Activated T-helper 1 cell treated with anti-CD3 and anti-CD28 coated beads, Interleukin-2, amount 50 U/mL, for 16 hours (primary cell): ENCODE data around the gene RCHY1.
"Not testable (repeated sequence)": the region's sequence is repeated elsewhere in the genome, so short reads cannot be mapped to it uniquely, and the experiment has no call there.

Experiments
- DNase-seq, 2 donors: peaks; one replicate each; pipeline ENCODE4 v3.0.0-alpha.2; 2020; ENCODE audit warnings: low read depth in 1 of 2, low spot score in 1 of 2

RCHY1 gene

GRCh38 chr4:75516144-75516543, 1.9 kb upstream of the RCHY1 start:
- DNase-seq, result no peak

GRCh38 chr4:75514949-75515612, 878 bp upstream of the RCHY1 start:
- no peak for DNase-seq

GRCh38 chr4:75513526-75514130, 575 bp downstream of the RCHY1 start:
- DNase-seq, result no peak

GRCh38 chr4:75512386-75513211, 1.6 kb downstream of the RCHY1 start:
- DNase-seq, result no peak

GRCh38 chr4:75511841-75512240, 2.4 kb downstream of the RCHY1 start:
- DNase-seq, result no peak

- not testable (repeated sequence) for DNase-seq
Observed at GRCh38 chr4:75509592-75509991, 4.6 kb downstream of the RCHY1 start.

- no peak for DNase-seq
Observed at GRCh38 chr4:75505630-75506029, 8.6 kb downstream of the RCHY1 start.

GRCh38 chr4:75502671-75503070, 11.5 kb downstream of the RCHY1 start:
- DNase-seq, result no peak

GRCh38 chr4:75499900-75500299, 14.3 kb downstream of the RCHY1 start:
- DNase-seq, result no peak

- DNase-seq, result no peak
Observed at GRCh38 chr4:75498041-75498440, 16.2 kb downstream of the RCHY1 start.

GRCh38 chr4:75497133-75497532, 17.1 kb downstream of the RCHY1 start:
- no peak for DNase-seq

- DNase-seq, result no peak
Observed at GRCh38 chr4:75496406-75496805, 17.8 kb downstream of the RCHY1 start.

- no peak for DNase-seq
Observed at GRCh38 chr4:75495476-75495875, 18.7 kb downstream of the RCHY1 start.

GRCh38 chr4:75494563-75494962, 19.6 kb downstream of the RCHY1 start:
- no peak for DNase-seq

GRCh38 chr4:75490155-75490554, 24.0 kb downstream of the RCHY1 start:
- no peak for DNase-seq

GRCh38 chr4:75484190-75484589, 30.0 kb downstream of the RCHY1 start:
- DNase-seq, result no peak

GRCh38 chr4:75477201-75477600, 37.0 kb downstream of the RCHY1 start:
- no peak for DNase-seq

GRCh38 chr4:75470738-75471137, 43.5 kb downstream of the RCHY1 start:
- DNase-seq, result no peak

GRCh38 chr4:75469896-75470295, 44.3 kb downstream of the RCHY1 start:
- no peak for DNase-seq

GRCh38 chr4:75457365-75457764, 56.8 kb downstream of the RCHY1 start:
- no peak for DNase-seq

- no peak for DNase-seq
Observed at GRCh38 chr4:75434105-75434504, 80.1 kb downstream of the RCHY1 start.

GRCh38 chr4:75432683-75433082, 81.5 kb downstream of the RCHY1 start:
- no peak for DNase-seq
